ENCODE data around the gene RGS16.

GRCh38 chr1:182625024-182625423 is 20.8 kb upstream of the RGS16 start:
- TF ChIP-seq RAD21 (IDR thresholded peaks at IDR 0.05; ENCODE audit: low read depth) (no peak), ELF1 (IDR thresholded peaks at IDR 0.05; ENCODE audit: borderline replicate concordance, low read depth) (no peak), POLR2A (IDR thresholded peaks at IDR 0.05; ENCODE audit: borderline replicate concordance, extremely low read depth, insufficient read depth, insufficient read length) (no peak), ZNF274 (IDR thresholded peaks at IDR 0.05; ENCODE audit: low read depth, low read length) (no peak), YY1 (IDR thresholded peaks at IDR 0.05; ENCODE audit: extremely low read depth, insufficient replicate concordance, low read depth, low read length) (no peak), MAX (IDR thresholded peaks at IDR 0.05) (no peak), POLR2AphosphoS5 (IDR thresholded peaks at IDR 0.05; ENCODE audit: low read depth, low read length) (no peak), CTCF (IDR thresholded peaks at IDR 0.05 in 2 of 3, conservative IDR thresholded peaks at IDR 0.05 in 1 of 3; ENCODE audit: borderline replicate concordance in 1 of 3, insufficient read depth in 1 of 3, low read depth in 2 of 3, low read length in 2 of 3) (no peak)

Measured in HCT116 (cell line).